ENCODE results near the gene LRIT1.

DNA sequence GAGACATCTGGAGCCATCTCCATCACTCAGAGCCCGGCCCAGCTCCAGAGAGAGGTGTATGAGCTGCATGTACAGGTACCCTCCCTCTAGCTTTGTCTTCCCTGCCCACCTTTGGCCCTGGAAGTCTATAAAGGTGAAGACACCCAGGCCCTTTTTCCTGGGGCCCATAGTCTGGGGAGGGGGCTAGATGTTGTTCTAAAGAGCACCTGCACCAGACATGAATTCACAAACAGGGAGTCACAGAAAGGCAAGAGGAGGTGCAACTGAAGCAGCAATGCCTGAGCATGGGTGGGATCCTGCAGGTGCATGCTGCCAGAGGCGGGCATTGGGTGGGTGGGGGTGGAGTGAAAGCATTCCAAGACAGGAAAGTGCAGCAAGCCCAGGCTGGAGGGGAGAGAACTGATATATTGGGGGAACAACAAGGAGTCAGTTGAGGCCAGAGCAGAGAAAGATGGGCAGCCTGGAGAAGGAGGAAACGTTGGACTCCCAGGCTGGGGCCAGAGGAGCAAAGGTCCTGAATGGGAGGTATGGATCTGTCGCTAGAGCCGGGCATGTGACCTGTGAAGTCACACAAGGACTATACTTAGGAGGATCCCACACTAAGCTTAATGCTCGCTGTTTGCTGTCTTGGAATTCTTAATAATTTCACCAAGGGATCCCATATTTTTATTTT is 35.4 kb downstream of the LRIT1 start:
- TF ChIP-seq GATA2 (IDR thresholded peaks at IDR 0.05; ENCODE audit: low read depth, low read length): no peak
- TF ChIP-seq GATA3 (IDR thresholded peaks at IDR 0.05; ENCODE audit: low read depth, low read length): no peak
